ENCODE data around the gene TTC21B. TPM values are rescaled to one million over a fixed set of nuclear protein-coding genes. Genes with fewer than 3 reads are reported as not detected.

TTC21B gene
- total RNA-seq, 2 experiments from 2014 or later = 26.2 to 29.8 TPM

- CTCF ChIA-PET (ENCODE audit: unreplicated experiment) = no interaction called here
- H3K27ac ChIP-seq (ENCODE audit: low read depth, low read length, poor library complexity, severe bottlenecking) = no peak overlapping the region
- BruUV-seq (replicated peaks) = no TSS peak
- H3K9me3 ChIP-seq (ENCODE audit: low read length) = no peaks in the 10 kb centered on the region
- H3K4me2 ChIP-seq (ENCODE audit: low read length) = no peak overlapping the region
- no peak overlapping the region for H3K4me3 ChIP-seq (ENCODE audit: low read depth, low read length, poor library complexity, severe bottlenecking)
- intact Hi-C loops (cut with micrococcal nuclease; ENCODE audit: unreplicated experiment) = no loop called here
- H3K4me1 ChIP-seq (ENCODE audit: insufficient read depth, low read length, poor library complexity, severe bottlenecking) = no peaks in the 10 kb centered on the region
- TF ChIP-seq EZH2phosphoT487 (IDR thresholded peaks at IDR 0.05; ENCODE audit: borderline replicate concordance, low read depth, low read length) = no peak
- no peak for TF ChIP-seq CTCF (conservative IDR thresholded peaks at IDR 0.05; ENCODE audit: low read length)
- POLR2A ChIA-PET = interaction anchor here (0.6 to 0.9 kb wide), 5 partner anchors 12 to 1823 kb away, joined by 3 to 5 read pairs (median 3); no protein-coding TSS in a partner anchor
- no peak overlapping the region for H2AFZ ChIP-seq (ENCODE audit: low read length)
- no peaks in the 10 kb centered on the region for H3K9me2 ChIP-seq (ENCODE audit: insufficient read depth, low read length)
- DNase-seq (ENCODE audit: low spot score) = no peak
- H4K20me1 ChIP-seq (ENCODE audit: insufficient read depth, low read length) = 0 out of 2 replicates have a peak, but pooled peaks cover 3% of the 10 kb centered on the region
- H3K79me2 ChIP-seq (ENCODE audit: insufficient read depth, low read depth, low read length) = no peaks in the 10 kb centered on the region
- H3K36me3 ChIP-seq (ENCODE audit: insufficient read depth, low read length) = peaks cover 52% of the 10 kb centered on the region
Observed at GRCh38 chr2:165904432-165904831, 49.1 kb downstream of the TTC21B start.

GRCh38 chr2:165903406-165903805, 50.2 kb downstream of the TTC21B start:
- no peaks in the 10 kb centered on the region for H3K4me1 ChIP-seq (ENCODE audit: insufficient read depth, low read length, poor library complexity, severe bottlenecking)
- no peaks in the 10 kb centered on the region for H3K79me2 ChIP-seq (ENCODE audit: insufficient read depth, low read depth, low read length)
- ChIA-PET POLR2A (interaction anchor here (0.6 to 1.0 kb wide), 5 partner anchors 8 to 342 kb away, joined by 3 read pairs; no protein-coding TSS in a partner anchor), CTCF (ENCODE audit: unreplicated experiment) (no interaction called here)
- H2AFZ ChIP-seq (ENCODE audit: low read length) = no peak overlapping the region
- no peak overlapping the region for H3K27ac ChIP-seq (ENCODE audit: low read depth, low read length, poor library complexity, severe bottlenecking)
- no peaks in the 10 kb centered on the region for H3K9me2 ChIP-seq (ENCODE audit: insufficient read depth, low read length)
- intact Hi-C loops (cut with micrococcal nuclease; ENCODE audit: unreplicated experiment) = no loop called here
- BruUV-seq (replicated peaks) = no TSS peak
- no peaks in the 10 kb centered on the region for H3K9me3 ChIP-seq (ENCODE audit: low read length)
- TF ChIP-seq CTCF (conservative IDR thresholded peaks at IDR 0.05; ENCODE audit: low read length) = no peak
- TF ChIP-seq EZH2phosphoT487 (IDR thresholded peaks at IDR 0.05; ENCODE audit: borderline replicate concordance, low read depth, low read length) = no peak
- no peak for DNase-seq (ENCODE audit: low spot score)
- no peak overlapping the region for H3K4me2 ChIP-seq (ENCODE audit: low read length)
- H3K4me3 ChIP-seq (ENCODE audit: low read depth, low read length, poor library complexity, severe bottlenecking) = no peak overlapping the region
- H4K20me1 ChIP-seq (ENCODE audit: insufficient read depth, low read length) = 0 out of 2 replicates have a peak, but pooled peaks cover 3% of the 10 kb centered on the region
- peaks cover 59% of the 10 kb centered on the region for H3K36me3 ChIP-seq (ENCODE audit: insufficient read depth, low read length)

- CTCF ChIA-PET (ENCODE audit: unreplicated experiment) = no interaction called here
- H3K9me3 ChIP-seq (ENCODE audit: low read length) = no peaks in the 10 kb centered on the region
- TF ChIP-seq CTCF (conservative IDR thresholded peaks at IDR 0.05; ENCODE audit: low read length) = no peak
- TF ChIP-seq EZH2phosphoT487 (IDR thresholded peaks at IDR 0.05; ENCODE audit: borderline replicate concordance, low read depth, low read length) = no peak
- intact Hi-C loops (cut with micrococcal nuclease; ENCODE audit: unreplicated experiment) = no loop called here
- H3K4me2 ChIP-seq (ENCODE audit: low read length) = no peak overlapping the region
- peaks cover 59% of the 10 kb centered on the region for H3K36me3 ChIP-seq (ENCODE audit: insufficient read depth, low read length)
- no peak overlapping the region for H2AFZ ChIP-seq (ENCODE audit: low read length)
- BruUV-seq (replicated peaks) = no TSS peak
- no peaks in the 10 kb centered on the region for H3K9me2 ChIP-seq (ENCODE audit: insufficient read depth, low read length)
- POLR2A ChIA-PET = interaction anchor here (0.7 to 1.0 kb wide), 2 partner anchors 9 to 99 kb away, joined by 3 read pairs; no protein-coding TSS in a partner anchor
- H4K20me1 ChIP-seq (ENCODE audit: insufficient read depth, low read length) = 0 out of 2 replicates have a peak, but pooled peaks cover 3% of the 10 kb centered on the region
- DNase-seq (ENCODE audit: low spot score) = no peak
- no peaks in the 10 kb centered on the region for H3K79me2 ChIP-seq (ENCODE audit: insufficient read depth, low read depth, low read length)
- no peak overlapping the region for H3K27ac ChIP-seq (ENCODE audit: low read depth, low read length, poor library complexity, severe bottlenecking)
- no peak overlapping the region for H3K4me3 ChIP-seq (ENCODE audit: low read depth, low read length, poor library complexity, severe bottlenecking)
- peaks cover 2% of the 10 kb centered on the region for H3K4me1 ChIP-seq (ENCODE audit: insufficient read depth, low read length, poor library complexity, severe bottlenecking)
Observed at GRCh38 chr2:165902934-165903333, 50.6 kb downstream of the TTC21B start.

Measured in OCI-LY7 (cell line).